BE2C (cell line): Measurements from ENCODE around the gene GTF3C4.

Source experiments
- DNase-seq: peaks from one replicate; pipeline ENCODE4 v3.0.0-alpha.2; 2020
- H3K27me3 ChIP-seq: fragments of 250-450 bp; sonication (Bioruptor Pico); 2 replicates; pipeline ENCODE4 v1.5.1; 2020; ENCODE audit warnings: mild to moderate bottlenecking
- H3K36me3 ChIP-seq: fragments of 250-450 bp; sonication (Bioruptor Pico); 2 replicates; pipeline ENCODE4 v1.5.1; 2020; ENCODE audit warnings: mild to moderate bottlenecking
- H3K4me1 ChIP-seq: fragments of 250-450 bp; sonication (Bioruptor Pico); 2 replicates; pipeline ENCODE4 v1.5.1; 2020
- H3K4me3 ChIP-seq: 2 replicates; pipeline ENCODE4 v1.5.1; 2011; ENCODE audit warnings: low read depth, low read length
- H3K9me3 ChIP-seq: fragments of 250-450 bp; sonication (Bioruptor Pico); 2 replicates; pipeline ENCODE4 v1.5.1; 2020
- CTCF ChIP-seq: IDR thresholded peaks from 2 replicates; pipeline ENCODE4 v1.5.1; 2012; ENCODE audit warnings: mild to moderate bottlenecking, low read depth, low read length

GTF3C4 gene

GRCh38 chr9:132740526-132741309 is 70.5 kb downstream of the GTF3C4 start:
- no peaks in the 10 kb centered on the region for H3K27me3 ChIP-seq
- no peak for DNase-seq
- no peak overlapping the region for H3K4me3 ChIP-seq
- H3K4me1 ChIP-seq, result no peaks in the 10 kb centered on the region
- no peaks in the 10 kb centered on the region for H3K36me3 ChIP-seq
- no peak for TF ChIP-seq CTCF
- H3K9me3 ChIP-seq, result no peaks in the 10 kb centered on the region

GRCh38 chr9:132742821-132743311 is 72.6 kb downstream of the GTF3C4 start:
- Histone ChIP-seq H3K36me3 (no peaks in the 10 kb centered on the region), H3K4me1 (no peaks in the 10 kb centered on the region), H3K27me3 (no peaks in the 10 kb centered on the region), H3K9me3 (no peaks in the 10 kb centered on the region), H3K4me3 (no peak overlapping the region)
- no peak for TF ChIP-seq CTCF
- DNase-seq, result no peak

- no peak for DNase-seq
- TF ChIP-seq CTCF, result no peak
- Histone ChIP-seq H3K27me3 (no peaks in the 10 kb centered on the region), H3K4me1 (no peaks in the 10 kb centered on the region), H3K36me3 (no peaks in the 10 kb centered on the region), H3K4me3 (no peak overlapping the region), H3K9me3 (no peaks in the 10 kb centered on the region)
Measured at GRCh38 chr9:132743931-132744479, 73.7 kb downstream of the GTF3C4 start.
